Right lung (tissue), 5 donors: Measurements from ENCODE around the gene SIRT1. TPM values are rescaled to one million over a fixed set of nuclear protein-coding genes. Genes with fewer than 3 reads are reported as not detected.
A peak's percentile ranks its signal among the peaks of the same experiment; 100 is the strongest.
"Not testable (repeated sequence)": the region's sequence is repeated elsewhere in the genome, so short reads cannot be mapped to it uniquely, and the experiment has no call there.

ENCODE experiments used
- DNase-seq, 2 donors: peaks; one replicate each; pipeline ENCODE4 v3.0.0-alpha.2; 2013
- polyA plus RNA-seq, 5 donors: library from polyadenylated mRNA; unstranded; fragments of 120-200 nt; gene quantifications; one replicate each; pipeline versions ENCODE4 v1.2.1 to v1.2.3, GENCODE V29; 2013; ENCODE audit warnings: inconsistent platforms in 1 of 5, low replicate concordance in 1 of 5; ENCODE audit not compliant: insufficient read length in 5 of 5, insufficient read depth in 1 of 5

Gene SIRT1
- polyA plus RNA-seq, 5 donors: 28.7 to 44.1 (median 39.1) TPM

DNA sequence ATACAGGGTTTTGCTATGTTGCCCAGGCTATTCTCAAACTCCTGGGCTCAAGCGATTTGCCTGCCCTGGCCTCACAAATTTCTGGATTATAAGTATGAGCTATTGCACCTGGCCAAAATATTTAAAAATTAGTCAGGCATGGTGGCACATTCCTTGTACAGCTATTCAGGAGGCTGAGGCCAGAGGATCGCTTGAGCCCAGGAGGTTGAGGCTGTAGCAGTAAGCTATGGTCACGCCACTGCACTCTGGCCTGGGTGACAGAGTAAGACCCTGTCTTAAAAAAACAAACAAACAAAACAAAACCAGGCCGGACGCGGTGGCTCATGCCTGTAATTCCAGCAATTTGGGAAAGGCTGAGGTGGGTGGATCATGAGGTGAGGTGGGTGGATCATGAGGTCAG is 14.5 kb upstream of the SIRT1 start:
- no peak for DNase-seq

DNA sequence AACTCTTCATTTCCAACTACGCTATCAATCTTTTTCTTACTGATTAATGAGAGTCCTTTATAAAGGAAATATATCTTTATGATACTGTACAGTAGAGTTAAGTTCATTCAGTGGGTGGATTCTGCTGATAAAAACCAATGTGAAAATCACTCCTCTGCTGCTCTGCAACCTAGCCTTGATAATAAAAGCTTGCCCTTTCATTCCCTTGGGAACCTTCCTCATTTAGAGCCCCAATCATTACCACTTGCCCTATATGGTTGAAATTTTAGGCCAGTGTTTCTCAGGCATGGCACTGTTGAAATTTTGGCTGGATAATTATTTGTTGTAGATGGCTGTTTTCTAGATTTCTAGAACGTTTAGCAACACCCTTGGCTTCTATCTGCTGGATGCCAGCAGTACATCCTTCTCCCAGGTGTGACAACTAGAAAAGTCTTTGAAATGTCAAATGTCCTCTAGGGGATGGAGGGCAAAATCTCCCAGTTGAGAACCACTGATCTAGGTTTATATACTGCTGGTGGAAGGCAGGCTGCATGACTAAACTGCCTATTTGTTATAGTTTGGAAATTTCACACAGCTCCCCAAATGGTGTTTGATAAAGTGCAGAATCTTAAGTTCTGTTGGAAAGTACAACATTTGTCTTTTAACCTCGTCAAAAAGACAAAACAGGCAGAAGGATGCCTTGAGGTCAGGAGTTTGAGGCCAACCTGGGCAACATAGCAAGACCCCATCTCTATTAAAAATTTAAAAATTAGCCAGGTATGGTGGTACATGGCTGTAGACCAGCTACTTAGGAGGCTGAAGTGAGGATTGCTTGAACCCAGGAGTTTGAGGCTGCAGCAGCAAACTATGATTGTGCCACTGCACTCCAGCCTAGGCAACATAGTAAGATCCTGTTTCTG is 8.9 kb upstream of the SIRT1 start:
- no peak for DNase-seq

DNA sequence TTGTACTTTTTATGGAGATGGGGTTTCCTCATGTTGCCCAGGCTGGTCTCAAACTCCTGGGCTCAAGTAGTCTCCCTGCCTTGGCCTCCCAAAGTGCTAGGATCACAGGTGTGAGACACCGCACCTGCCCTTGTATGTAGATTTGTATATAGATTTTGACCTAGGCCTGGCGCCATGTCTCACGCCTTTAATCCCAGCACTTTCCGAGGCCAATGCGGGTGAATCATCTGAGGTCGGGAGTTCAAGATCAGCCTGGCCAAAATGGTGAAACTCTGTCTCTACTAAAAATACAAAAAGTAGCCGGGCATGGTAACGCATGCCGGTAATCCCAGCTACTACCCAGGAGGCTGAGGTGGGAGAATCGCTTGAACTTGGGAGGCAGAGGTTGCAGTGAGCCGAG is 7.0 kb upstream of the SIRT1 start:
- not testable (repeated sequence) for DNase-seq

- DNase-seq: no peak
These were observed 6.3 kb upstream of the SIRT1 start for GRCh38 chr10:67878133-67878532.

DNA sequence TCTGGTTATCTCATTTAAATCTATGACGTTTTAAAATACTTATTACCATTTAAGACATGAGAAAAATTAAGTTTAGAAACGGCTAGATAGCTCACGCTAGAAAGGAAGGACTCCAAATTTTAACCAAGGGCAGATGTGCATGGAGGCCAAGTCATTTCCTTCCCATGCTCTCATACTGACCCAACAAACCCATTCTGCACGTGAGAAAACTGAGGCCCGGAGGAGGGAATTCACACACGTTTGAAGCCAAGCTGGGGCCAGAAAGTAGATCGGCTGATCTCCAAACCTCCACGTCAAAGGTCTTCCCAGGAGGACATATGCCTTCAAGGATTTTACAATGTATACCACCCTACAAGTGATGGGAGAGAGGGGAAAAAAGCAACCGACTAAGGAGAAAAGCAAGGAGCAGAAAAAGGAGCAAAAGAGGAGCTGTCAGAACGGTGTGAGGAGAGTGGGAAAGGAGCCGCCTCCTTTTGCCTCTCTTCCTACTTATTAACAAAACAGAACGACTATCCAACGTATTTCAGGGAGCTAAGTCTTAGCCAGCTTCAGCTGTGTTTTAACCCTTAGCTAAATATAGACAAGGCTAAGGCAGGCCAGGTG is 645 bp upstream of the SIRT1 start:
- DNase-seq: no peak

DNA sequence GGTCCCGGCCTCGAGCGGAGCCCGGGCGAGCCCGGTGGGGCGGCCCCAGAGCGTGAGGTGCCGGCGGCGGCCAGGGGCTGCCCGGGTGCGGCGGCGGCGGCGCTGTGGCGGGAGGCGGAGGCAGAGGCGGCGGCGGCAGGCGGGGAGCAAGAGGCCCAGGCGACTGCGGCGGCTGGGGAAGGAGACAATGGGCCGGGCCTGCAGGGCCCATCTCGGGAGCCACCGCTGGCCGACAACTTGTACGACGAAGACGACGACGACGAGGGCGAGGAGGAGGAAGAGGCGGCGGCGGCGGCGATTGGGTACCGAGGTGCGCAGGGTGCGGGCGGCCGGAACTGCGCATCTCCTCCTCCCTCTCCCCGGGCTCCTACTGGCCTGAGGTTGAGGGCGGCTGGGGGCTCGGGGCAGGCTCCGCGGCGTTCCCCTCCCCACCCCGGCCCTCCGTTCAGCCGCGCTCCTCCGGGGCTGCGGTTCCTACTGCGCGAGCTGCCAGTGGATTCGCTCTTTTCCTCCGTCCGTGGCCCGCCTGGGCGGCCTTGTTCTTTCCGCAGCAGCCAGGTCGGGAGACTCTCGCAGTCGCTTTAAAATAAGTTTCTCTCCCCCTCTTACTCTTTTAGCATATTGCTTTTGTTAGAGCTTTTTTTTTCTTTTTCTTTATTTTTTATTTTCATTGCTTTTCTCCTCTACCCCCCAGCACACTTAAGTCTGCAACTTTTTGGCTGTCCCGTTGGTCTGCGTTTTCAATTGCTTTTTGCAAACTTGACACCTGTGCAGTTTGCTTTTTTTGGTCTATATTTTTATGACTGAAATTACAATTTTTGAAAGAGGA is 600 bp downstream of the SIRT1 start:
- DNase-seq: peak; percentile 70 to 77

GRCh38 chr10:67893637-67894036 is 9.2 kb downstream of the SIRT1 start:
- DNase-seq: no peak

DNA sequence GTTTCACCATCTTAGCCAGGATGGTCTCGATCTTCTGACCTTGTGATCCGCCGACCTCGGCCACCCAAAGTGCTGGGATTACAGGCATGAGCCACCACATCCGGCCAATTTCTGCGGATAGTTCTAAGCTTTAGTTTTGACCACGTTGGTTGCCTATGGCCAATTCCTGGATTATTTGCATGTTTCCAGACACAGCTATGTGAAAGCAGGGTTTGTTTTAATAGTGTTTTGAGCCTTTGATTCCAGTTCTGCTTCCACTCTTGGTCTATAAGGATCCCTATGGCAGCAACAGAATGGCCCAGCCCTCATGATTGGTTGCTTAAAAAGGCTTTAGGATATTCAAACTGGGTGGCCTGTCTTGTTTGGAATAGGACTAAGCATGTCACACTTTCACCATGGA is 19.1 kb downstream of the SIRT1 start:
- no peak for DNase-seq

DNA sequence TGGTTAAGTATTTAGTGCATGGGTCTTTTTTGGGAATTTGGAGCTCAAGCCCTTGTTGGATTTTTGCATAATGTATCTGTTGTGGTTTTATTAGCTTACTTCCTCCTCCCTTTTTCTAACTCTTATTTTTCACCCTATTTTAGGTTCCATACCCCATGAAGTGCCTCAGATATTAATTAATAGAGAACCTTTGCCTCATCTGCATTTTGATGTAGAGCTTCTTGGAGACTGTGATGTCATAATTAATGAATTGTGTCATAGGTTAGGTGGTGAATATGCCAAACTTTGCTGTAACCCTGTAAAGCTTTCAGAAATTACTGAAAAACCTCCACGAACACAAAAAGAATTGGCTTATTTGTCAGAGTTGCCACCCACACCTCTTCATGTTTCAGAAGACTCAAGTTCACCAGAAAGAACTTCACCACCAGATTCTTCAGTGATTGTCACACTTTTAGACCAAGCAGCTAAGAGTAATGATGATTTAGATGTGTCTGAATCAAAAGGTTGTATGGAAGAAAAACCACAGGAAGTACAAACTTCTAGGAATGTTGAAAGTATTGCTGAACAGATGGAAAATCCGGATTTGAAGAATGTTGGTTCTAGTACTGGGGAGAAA is 28.0 kb downstream of the SIRT1 start:
- DNase-seq: no peak

- DNase-seq: no peak
These were observed 30.4 kb downstream of the SIRT1 start for GRCh38 chr10:67914777-67915340.

GRCh38 chr10:67917169-67917568 is 32.7 kb downstream of the SIRT1 start:
- no peak for DNase-seq

DNA sequence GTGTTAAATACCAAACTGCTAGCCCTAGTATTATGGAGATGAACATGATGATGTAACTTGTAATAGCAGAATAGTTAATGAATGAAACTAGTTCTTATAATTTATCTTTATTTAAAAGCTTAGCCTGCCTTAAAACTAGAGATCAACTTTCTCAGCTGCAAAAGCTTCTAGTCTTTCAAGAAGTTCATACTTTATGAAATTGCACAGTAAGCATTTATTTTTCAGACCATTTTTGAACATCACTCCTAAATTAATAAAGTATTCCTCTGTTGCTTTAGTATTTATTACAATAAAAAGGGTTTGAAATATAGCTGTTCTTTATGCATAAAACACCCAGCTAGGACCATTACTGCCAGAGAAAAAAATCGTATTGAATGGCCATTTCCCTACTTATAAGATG is 33.2 kb downstream of the SIRT1 start:
- DNase-seq: no peak

DNA sequence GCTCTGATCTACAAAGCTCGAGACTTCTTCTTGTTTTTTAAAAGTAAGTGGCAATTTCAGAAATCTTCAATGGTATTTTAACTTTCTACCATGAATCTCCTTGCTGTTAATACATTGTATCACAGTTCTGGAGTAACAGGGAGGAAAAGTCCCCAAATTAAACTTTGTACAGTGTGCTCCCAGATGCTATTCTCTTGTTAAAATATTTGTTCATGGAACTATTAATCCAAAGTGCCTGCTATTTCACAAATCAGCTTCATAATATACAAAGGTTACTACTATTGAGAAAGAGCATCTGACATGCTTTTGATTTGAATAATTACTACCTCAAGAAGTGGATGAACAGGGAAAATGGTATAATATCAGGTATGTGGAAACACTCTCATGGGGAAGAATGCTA is 36.6 kb downstream of the SIRT1 start:
- DNase-seq: no peak

DNA sequence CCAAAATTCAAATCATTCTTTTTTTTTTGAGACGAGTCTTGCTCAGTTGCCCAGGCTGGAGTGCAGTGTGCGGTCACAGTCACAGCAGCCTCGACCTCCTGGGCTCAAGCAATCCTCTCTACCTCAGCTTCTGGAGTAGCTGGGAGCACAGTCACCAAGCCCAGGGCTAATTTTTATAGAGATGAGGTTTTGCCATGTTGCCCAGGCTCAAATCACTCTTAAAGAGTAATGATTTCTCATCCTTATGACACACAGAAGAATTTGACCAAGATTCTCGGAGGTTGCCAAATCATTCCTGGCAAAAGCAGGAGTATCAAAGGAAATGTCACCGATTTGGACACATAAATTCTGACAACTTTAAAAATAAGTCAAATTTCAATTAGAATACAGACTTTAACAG is 39.1 kb downstream of the SIRT1 start:
- no peak for DNase-seq

DNA sequence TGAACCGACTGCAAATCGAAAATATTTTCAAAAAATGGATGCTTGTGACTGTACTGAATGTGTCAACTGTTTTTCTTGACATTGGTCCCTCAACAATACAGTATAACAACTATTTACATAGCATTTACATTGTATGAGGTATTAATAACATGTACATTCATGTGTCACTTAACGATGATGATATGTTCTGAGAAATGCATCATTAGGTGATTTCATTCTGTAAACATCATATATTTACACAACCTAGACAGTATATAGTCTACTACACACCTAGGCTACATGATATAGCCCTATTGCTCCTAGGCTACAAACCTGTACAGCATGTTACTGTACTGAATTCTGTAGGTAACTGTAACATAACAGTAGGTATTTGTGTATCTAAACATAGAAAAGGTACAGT is 39.7 kb downstream of the SIRT1 start:
- DNase-seq: no peak

DNA sequence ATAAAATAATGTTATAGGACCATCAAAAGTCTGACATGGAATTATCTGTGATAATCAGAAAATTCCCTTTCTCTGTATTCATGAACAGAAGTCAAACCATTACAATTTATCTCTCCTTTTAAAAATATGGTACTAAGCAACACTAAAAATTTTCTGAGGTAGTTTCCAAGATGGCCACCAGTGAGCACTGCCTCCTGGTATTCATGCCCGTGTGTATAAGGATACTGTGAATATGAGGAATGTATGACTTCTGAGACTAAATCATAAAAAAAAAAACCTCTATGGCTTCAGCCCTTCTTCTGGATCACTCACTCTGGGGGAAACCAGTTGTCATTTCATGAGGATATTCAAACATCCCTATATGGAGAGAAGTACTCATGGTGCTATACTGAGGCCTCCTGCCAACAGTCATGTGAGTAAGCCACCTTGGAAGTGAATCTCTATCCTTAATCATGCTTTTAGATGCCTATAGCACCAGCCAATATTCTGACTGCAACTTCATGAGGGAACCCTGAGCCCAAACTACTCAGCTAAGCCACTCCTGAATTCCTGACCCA is 41.1 kb downstream of the SIRT1 start:
- no peak for DNase-seq

GRCh38 chr10:67926951-67927350 is 42.5 kb downstream of the SIRT1 start:
- DNase-seq: no peak

GRCh38 chr10:67933199-67933598 is 48.7 kb downstream of the SIRT1 start:
- no peak for DNase-seq

- no peak for DNase-seq
These were observed 49.9 kb downstream of the SIRT1 start for GRCh38 chr10:67934336-67934735.

DNA sequence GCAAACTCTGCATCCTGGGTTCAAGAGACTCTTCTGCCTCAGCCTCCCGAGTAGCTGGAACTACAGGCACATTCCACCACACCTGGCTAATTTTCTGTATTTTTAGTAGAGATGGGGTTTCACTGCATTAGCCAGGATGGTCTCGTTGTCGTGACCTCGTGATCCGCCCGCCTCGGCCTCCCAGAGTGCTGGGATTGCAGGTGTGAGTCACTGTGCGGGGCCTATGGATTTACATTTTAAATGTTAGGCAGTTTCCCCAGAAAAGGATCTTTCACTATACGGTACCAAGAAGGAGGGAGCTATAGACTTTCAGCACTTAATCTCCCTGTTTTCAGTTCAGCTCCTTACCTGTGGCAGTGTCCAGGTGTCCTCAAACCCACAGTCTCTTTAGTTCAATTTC is 50.8 kb downstream of the SIRT1 start:
- no peak for DNase-seq

DNA sequence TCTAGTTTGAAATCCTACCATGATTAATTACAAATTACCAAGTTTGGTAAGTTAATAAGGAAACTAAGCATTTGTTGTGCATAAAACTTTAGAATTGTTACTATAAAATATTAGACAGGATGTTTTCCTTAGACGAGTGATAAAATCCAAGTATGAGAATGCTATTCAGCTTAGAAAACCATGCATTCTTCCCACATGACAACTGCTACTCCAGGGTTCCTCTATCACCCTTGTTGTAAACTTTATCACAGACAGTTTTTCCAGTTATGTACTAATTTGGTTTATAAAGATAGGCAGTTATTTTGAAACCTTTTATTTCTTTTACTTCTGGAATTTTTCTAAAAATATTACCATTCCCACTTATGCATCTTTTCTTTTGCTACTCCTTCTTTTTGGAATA is 52.0 kb downstream of the SIRT1 start:
- no peak for DNase-seq

GRCh38 chr10:67943917-67944316 is 59.5 kb downstream of the SIRT1 start:
- DNase-seq: no peak
